HepG2 (cell line): ENCODE measurements around the gene H6PD. TPM values are rescaled to one million over a fixed set of nuclear protein-coding genes. Genes with fewer than 3 reads are reported as not detected.

Experiments
- ARID2 ChIP-seq: sonication (generic); formaldehyde crosslinking; IDR thresholded peaks from 2 replicates; pipeline ENCODE4 v1.8.1; 2022; ENCODE audit warnings: mild to moderate bottlenecking, missing genetic modification reagents, borderline replicate concordance
- BRD4 ChIP-seq: sonication (generic); formaldehyde crosslinking; IDR thresholded peaks from 2 replicates; pipeline ENCODE4 v1.4.0; 2020; ENCODE audit warnings: missing genetic modification reagents
- CREM ChIP-seq, 2 experiments: sonication (generic) in 1 of 2; formaldehyde crosslinking in 1 of 2; IDR thresholded peaks; 2 replicates each; pipeline versions ENCODE4 v1.4.0 to v1.6.1; 2016 to 2020; ENCODE audit warnings: antibody characterized with exemption in 1 of 2, mild to moderate bottlenecking in 1 of 2, missing genetic modification reagents in 1 of 2
- ONECUT2 ChIP-seq: sonication (generic); formaldehyde crosslinking; IDR thresholded peaks from 2 replicates; pipeline ENCODE4 v1.4.0; 2020; ENCODE audit warnings: missing genetic modification reagents
- RFX1 ChIP-seq: fragments of 450-650 bp; IDR thresholded peaks from 2 replicates; pipeline ENCODE4 v1.6.1; 2017
- SALL1 ChIP-seq: sonication (generic); formaldehyde crosslinking; IDR thresholded peaks from 2 replicates; pipeline ENCODE4 v1.8.0; 2022; ENCODE audit warnings: mild to moderate bottlenecking, missing genetic modification reagents
- SMARCC2 ChIP-seq: fragments of 450-650 bp; IDR thresholded peaks from 2 replicates; pipeline ENCODE4 v1.6.1; 2017; ENCODE audit warnings: antibody characterized with exemption, mild to moderate bottlenecking
- ZBTB21 ChIP-seq: sonication (generic); formaldehyde crosslinking; IDR thresholded peaks from 2 replicates; pipeline ENCODE4 v1.4.0; 2020; ENCODE audit warnings: missing genetic modification reagents
- ZMYM4 ChIP-seq: sonication (generic); formaldehyde crosslinking; IDR thresholded peaks from 2 replicates; pipeline ENCODE4 v1.8.1; 2023; ENCODE audit warnings: mild to moderate bottlenecking, missing genetic modification reagents
- ZNF766 ChIP-seq: sonication (generic); formaldehyde crosslinking; IDR thresholded peaks from 2 replicates; pipeline ENCODE4 v1.5.0; 2020; ENCODE audit warnings: missing genetic modification reagents, borderline replicate concordance
- polyA plus RNA-seq, 8 experiments: library from polyadenylated mRNA; depleted of rRNA in 3 of 8; stranded (reverse) in 7 of 8; unstranded in 1 of 8; fragments of >200 nt; fragmentation: Illumina TruSeq in 4 of 8; extraction: Trizol in 4 of 8; gene quantifications; 2 replicates each; pipeline versions ENCODE4 v1.2.1 to v1.2.3, GENCODE V29; 2011 to 2016; ENCODE audit warnings: low read depth in 4 of 8, missing spikeins in 1 of 8, mixed read lengths in 1 of 8; ENCODE audit not compliant: insufficient read depth in 1 of 8
- total RNA-seq, 5 experiments: library from RNA; depleted of rRNA; stranded (reverse); fragments of >200 nt; fragmentation: Illumina TruSeq; extraction: Trizol; gene quantifications; 2 replicates each; pipeline ENCODE4 v1.2.3, GENCODE V29; 2016; ENCODE audit warnings: low read depth in 1 of 5
- TF ChIP-seq, protein P1 (sequence below): sonication (generic); formaldehyde crosslinking; IDR thresholded peaks from 2 replicates; pipeline ENCODE4 v1.4.0; 2020; ENCODE audit warnings: missing genetic modification reagents, borderline replicate concordance
- TF ChIP-seq, protein P2 (sequence below): sonication (generic); formaldehyde crosslinking; IDR thresholded peaks from 2 replicates; pipeline ENCODE4 v1.8.0; 2022; ENCODE audit warnings: mild to moderate bottlenecking, missing genetic modification reagents, moderate library complexity
- TF ChIP-seq, protein P3 (sequence below): sonication (generic); formaldehyde crosslinking; IDR thresholded peaks from 2 replicates; pipeline ENCODE4 v1.4.0; 2020; ENCODE audit warnings: mild to moderate bottlenecking, missing genetic modification reagents
- TF ChIP-seq, protein P4 (sequence below): sonication (generic); formaldehyde crosslinking; IDR thresholded peaks from 2 replicates; pipeline ENCODE4 v1.5.1; 2020; ENCODE audit warnings: missing genetic modification reagents, mild to moderate bottlenecking, borderline replicate concordance

Gene H6PD
- total and polyA plus RNA-seq, 2 of the 13 experiments (the other 11 are each of a cell fraction or from before 2014, with no cell fraction given), result 9.3 to 14.1 TPM

DNA sequence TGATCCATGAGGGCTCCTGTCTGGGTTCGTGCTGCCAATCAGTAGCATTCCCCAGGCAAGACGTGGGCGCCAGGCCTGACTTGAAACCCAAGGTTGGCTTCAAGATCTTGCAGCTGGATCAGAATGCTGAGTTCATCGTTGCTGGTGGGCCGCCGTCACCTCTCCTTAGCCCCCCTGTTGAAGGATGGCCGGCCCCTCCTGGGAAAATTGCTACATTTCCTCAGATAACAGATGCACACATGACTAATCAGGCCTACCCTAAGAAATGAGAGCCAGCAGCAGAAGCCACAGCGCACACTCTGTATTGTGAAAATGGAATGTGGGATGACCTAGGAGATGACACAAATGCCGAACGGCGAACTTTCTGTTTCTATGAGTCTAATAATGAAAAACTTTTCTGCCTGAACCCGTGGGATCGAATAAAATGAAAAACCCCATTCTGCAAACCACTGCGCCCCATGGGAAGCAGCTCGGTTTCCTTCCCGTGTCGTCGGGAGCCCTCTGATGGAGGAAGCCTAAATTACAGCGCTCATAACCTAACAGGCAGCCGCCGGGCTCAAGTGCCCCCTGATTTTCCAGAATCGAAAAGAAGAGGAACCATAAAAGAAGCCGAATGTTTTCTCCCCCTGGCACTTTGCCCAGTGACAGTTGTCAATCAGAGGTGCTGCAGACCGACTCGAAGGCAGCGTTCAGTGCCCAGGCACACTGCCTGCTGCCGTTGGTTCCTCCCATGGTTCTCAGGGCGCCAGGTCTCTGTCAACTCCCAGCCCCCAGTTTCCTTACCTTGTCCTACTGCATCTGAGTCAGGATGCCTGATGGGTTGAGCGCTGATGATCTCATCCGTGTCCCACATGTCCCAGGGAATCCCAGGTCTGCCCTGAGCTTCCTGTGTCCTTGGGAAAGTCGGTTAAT is 38.2 kb upstream of the H6PD start (continued):
- TF ChIP-seq, protein P1, sequence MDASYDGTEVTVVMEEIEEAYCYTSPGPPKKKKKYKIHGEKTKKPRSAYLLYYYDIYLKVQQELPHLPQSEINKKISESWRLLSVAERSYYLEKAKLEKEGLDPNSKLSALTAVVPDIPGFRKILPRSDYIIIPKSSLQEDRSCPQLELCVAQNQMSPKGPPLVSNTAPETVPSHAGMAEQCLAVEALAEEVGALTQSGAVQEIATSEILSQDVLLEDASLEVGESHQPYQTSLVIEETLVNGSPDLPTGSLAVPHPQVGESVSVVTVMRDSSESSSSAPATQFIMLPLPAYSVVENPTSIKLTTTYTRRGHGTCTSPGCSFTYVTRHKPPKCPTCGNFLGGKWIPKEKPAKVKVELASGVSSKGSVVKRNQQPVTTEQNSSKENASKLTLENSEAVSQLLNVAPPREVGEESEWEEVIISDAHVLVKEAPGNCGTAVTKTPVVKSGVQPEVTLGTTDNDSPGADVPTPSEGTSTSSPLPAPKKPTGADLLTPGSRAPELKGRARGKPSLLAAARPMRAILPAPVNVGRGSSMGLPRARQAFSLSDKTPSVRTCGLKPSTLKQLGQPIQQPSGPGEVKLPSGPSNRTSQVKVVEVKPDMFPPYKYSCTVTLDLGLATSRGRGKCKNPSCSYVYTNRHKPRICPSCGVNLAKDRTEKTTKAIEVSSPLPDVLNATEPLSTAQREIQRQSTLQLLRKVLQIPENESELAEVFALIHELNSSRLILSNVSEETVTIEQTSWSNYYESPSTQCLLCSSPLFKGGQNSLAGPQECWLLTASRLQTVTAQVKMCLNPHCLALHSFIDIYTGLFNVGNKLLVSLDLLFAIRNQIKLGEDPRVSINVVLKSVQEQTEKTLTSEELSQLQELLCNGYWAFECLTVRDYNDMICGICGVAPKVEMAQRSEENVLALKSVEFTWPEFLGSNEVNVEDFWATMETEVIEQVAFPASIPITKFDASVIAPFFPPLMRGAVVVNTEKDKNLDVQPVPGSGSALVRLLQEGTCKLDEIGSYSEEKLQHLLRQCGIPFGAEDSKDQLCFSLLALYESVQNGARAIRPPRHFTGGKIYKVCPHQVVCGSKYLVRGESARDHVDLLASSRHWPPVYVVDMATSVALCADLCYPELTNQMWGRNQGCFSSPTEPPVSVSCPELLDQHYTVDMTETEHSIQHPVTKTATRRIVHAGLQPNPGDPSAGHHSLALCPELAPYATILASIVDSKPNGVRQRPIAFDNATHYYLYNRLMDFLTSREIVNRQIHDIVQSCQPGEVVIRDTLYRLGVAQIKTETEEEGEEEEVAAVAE (CRISPR knock-in tag), result 0 out of 2 replicates have a peak, but pooled peaks have one; percentile 38
- TF ChIP-seq CREM (IDR thresholded peaks at IDR 0.05) (peak; percentile 1; the same call in 1 of the 2 replicates), CREM (CRISPR knock-in tag; IDR thresholded peaks at IDR 0.05) (no peak), ZNF766 (CRISPR knock-in tag) (no peak), SMARCC2 (no peak), ZMYM4 (CRISPR knock-in tag) (no peak), ARID2 (CRISPR knock-in tag) (no peak), SALL1 (CRISPR knock-in tag) (peak; percentile 29; the same call in 1 of the 2 replicates), RFX1 (no peak), ZBTB21 (no peak), ONECUT2 (CRISPR knock-in tag) (no peak), BRD4 (CRISPR knock-in tag) (peak; percentile 50; the same call in 1 of the 2 replicates)
- TF ChIP-seq, protein P2, sequence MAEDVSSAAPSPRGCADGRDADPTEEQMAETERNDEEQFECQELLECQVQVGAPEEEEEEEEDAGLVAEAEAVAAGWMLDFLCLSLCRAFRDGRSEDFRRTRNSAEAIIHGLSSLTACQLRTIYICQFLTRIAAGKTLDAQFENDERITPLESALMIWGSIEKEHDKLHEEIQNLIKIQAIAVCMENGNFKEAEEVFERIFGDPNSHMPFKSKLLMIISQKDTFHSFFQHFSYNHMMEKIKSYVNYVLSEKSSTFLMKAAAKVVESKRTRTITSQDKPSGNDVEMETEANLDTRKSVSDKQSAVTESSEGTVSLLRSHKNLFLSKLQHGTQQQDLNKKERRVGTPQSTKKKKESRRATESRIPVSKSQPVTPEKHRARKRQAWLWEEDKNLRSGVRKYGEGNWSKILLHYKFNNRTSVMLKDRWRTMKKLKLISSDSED (CRISPR knock-in tag), result no peak
- TF ChIP-seq, protein P3, sequence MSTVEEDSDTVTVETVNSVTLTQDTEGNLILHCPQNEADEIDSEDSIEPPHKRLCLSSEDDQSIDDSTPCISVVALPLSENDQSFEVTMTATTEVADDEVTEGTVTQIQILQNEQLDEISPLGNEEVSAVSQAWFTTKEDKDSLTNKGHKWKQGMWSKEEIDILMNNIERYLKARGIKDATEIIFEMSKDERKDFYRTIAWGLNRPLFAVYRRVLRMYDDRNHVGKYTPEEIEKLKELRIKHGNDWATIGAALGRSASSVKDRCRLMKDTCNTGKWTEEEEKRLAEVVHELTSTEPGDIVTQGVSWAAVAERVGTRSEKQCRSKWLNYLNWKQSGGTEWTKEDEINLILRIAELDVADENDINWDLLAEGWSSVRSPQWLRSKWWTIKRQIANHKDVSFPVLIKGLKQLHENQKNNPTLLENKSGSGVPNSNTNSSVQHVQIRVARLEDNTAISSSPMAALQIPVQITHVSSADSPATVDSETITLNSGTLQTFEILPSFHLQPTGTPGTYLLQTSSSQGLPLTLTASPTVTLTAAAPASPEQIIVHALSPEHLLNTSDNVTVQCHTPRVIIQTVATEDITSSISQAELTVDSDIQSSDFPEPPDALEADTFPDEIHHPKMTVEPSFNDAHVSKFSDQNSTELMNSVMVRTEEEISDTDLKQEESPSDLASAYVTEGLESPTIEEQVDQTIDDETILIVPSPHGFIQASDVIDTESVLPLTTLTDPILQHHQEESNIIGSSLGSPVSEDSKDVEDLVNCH (CRISPR knock-in tag), result no peak
- TF ChIP-seq, protein P4, sequence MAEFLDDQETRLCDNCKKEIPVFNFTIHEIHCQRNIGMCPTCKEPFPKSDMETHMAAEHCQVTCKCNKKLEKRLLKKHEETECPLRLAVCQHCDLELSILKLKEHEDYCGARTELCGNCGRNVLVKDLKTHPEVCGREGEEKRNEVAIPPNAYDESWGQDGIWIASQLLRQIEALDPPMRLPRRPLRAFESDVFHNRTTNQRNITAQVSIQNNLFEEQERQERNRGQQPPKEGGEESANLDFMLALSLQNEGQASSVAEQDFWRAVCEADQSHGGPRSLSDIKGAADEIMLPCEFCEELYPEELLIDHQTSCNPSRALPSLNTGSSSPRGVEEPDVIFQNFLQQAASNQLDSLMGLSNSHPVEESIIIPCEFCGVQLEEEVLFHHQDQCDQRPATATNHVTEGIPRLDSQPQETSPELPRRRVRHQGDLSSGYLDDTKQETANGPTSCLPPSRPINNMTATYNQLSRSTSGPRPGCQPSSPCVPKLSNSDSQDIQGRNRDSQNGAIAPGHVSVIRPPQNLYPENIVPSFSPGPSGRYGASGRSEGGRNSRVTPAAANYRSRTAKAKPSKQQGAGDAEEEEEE (CRISPR knock-in tag), result no peak
